GM19397 (cell line): Measurements from ENCODE around the gene RINL.
A peak's percentile ranks its signal among the peaks of the same experiment; 100 is the strongest.

ENCODE experiments used
- ATAC-seq: cut with Tn5 transposase; IDR thresholded peaks from one replicate; pipeline ENCODE4 v1.9.1; 2021; ENCODE audit warnings: mild to moderate bottlenecking, moderate library complexity; ENCODE audit not compliant: unreplicated experiment

The RINL gene

DNA sequence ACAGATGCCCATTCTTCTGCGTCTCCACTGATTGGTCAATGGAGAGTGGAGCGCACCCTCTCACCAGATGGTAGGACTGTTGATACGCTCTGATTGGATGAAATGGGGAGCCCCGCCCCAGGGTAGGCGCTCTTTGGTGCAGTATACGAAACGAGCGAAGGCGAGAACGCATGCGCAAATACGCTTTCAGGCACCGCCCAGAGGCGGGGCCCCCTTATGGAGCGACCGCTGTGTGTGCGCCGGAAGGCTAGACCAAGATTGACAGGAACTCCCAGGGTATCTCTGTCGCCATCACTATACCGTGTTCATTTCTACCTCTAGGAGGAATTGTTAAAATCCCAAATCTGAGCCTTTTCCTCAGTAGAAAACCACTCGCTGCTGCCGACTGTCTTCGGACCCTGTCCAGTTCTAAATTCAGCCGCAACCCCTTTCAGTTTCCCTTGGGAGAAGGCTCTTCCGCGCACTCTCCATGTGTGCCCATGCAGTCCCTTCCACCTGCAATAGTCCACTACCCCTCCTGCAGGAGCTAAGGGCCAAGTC lies 27.6 kb downstream of the RINL start:
- peak; percentile 59 for ATAC-seq

- ATAC-seq = peak; percentile 47
These were observed 28.1 kb downstream of the RINL start, which contains the start of gene HNRNPL for GRCh38 chr19:38849860-38850435. Gene HNRNPL (minus strand): TSS chr19:38849986. CDS start chr19:38849966, 20 bp downstream.

- peak; percentile 30 for ATAC-seq
These were observed 28.8 kb downstream of the RINL start for GRCh38 chr19:38849147-38849859.

- no peak for ATAC-seq
These were observed 29.6 kb downstream of the RINL start for GRCh38 chr19:38848299-38849146.

DNA sequence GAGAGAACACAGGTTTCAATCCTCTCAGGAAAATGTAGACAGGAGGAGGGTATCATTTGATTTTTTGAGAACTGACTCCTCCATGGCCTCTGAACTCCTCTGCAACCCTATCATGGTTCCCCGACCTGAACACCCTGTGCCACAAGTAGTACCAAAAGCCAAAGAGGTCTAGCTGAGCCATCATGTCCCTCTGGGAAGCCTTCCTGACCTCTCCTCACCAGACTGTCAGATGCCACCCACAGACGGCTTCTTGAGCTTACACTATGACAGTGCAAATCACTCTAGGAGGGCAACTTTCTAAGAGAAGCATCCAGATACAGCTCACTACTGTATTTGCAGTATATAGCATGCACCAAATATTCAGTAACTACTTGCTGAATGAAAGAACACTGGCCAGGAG lies 32.0 kb downstream of the RINL start:
- ATAC-seq = no peak

GRCh38 chr19:38845374-38846024 lies 32.6 kb downstream of the RINL start:
- ATAC-seq = no peak

- ATAC-seq = no peak
These were observed 33.9 kb downstream of the RINL start for GRCh38 chr19:38844093-38844686.

GRCh38 chr19:38843175-38843758 lies 34.8 kb downstream of the RINL start:
- no peak for ATAC-seq

GRCh38 chr19:38842439-38843174 lies 35.5 kb downstream of the RINL start:
- no peak for ATAC-seq

- ATAC-seq = no peak
These were observed 36.2 kb downstream of the RINL start for GRCh38 chr19:38841787-38842438.

DNA sequence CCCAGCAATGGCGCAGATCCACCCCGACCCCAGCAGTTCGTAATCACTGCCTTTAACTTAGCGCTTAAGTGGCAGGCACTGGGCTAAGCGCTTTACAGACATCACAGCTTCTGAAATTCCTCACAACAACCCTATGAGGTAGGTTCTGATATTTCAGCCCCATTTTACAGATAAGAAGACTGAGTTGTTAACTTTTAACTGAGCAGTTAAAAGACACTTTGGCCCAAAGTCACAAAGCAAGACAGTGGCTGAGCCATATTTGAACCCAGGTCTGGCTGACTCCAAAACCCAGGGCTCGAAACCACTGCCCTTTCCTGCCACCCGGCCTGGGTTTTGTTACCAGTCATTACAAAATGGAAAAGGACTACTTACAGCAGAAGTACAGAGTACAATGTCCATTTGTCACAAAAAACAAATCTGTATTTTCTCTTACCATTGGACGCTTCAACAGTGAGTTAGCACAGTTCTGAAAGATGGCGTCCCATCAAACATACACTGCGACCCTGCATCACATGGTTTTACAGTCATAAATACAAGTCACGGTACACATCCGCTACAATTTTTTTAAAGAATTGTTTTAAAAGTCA lies 36.8 kb downstream of the RINL start:
- ATAC-seq = no peak

DNA sequence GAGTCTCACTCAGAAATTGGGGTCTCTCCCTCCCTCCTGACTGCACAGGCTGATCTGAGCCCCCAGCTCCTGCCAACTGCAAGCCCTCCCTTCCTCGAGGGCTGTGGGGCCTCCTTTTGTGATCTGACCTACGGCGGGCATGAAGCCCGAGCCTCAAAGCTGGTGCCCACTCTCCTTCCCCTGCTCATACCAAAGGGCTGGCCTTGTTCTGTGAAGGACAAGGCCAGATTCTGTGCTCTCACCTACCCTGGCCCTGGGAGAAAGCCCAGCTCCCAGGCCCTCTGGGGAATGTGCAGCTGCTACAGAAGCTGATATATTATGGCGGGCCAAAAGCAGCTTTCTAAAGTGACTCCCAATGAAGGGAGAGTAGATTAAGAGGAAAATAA lies 37.5 kb downstream of the RINL start:
- ATAC-seq = no peak

GRCh38 chr19:38839816-38840582 lies 38.1 kb downstream of the RINL start:
- ATAC-seq = no peak

DNA sequence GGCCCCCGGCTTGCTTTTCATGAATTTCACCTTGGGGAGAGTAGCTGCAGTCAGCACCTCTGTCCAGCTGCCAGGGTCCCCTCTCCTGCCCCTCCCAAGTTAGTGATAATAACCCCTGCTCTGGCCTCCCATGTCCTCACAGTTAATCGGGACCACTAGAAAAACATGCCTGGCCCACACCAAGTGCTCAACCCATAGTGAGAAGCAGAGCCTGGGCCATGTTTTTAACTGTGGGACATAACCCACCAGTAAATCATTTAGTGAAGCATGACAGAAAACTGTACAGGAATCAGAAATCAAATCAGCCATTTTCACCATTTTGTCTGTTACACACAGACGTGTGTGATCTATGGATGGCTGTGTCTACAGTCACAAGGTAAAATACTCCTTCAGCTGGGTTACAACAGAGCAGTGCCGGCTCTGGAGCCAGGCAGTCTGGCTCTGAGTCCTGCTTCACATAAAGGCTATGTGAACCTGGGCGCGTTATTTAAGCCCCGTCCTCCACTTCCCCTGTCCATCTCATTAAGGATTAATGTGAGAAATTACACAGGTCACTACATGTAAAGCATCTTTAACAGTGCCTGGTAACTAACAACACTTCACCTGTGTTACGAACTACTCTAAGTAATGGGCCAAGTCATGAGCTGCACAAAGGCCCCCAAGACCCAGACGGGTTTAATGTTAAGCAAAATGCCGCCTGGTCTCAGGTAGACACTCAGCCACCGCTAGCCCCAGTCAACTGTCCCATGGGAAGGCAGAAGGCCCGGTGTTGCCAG lies 38.9 kb downstream of the RINL start:
- no peak for ATAC-seq

- no peak for ATAC-seq
These were observed 39.7 kb downstream of the RINL start for GRCh38 chr19:38838208-38838985.

GRCh38 chr19:38837656-38838121 lies 40.4 kb downstream of the RINL start:
- no peak for ATAC-seq
